H54 (cell line): ENCODE results near the gene TSPAN1.

Experiments used
- DNase-seq: peaks from one replicate; pipeline ENCODE4 v3.0.0; 2011; ENCODE audit warnings: low spot score, mixed read lengths; ENCODE audit not compliant: insufficient read length
- FAIRE-seq: peaks from 3 replicates; lab custom pipeline; 2011; peaks lifted over from hg19 to GRCh38; lab: Jason Lieb, UNC
- POLR2A ChIP-seq: IDR thresholded peaks from 2 replicates; pipeline ENCODE4 v1.6.1; 2011; ENCODE audit warnings: low read depth, mild to moderate bottlenecking, low read length

The TSPAN1 gene

GRCh38 chr1:46148318-46148717, 26.6 kb upstream of the TSPAN1 start:
- FAIRE-seq (no peak), DNase-seq (no peak)
- TF ChIP-seq POLR2A = no peak

GRCh38 chr1:46150085-46150484, 24.8 kb upstream of the TSPAN1 start:
- no peak for DNase-seq
- no peak for TF ChIP-seq POLR2A
- no peak for FAIRE-seq

- no peak for TF ChIP-seq POLR2A
- FAIRE-seq (no peak), DNase-seq (no peak)
These were observed 22.9 kb upstream of the TSPAN1 start for GRCh38 chr1:46152016-46152415.

GRCh38 chr1:46153228-46153627, 21.7 kb upstream of the TSPAN1 start:
- DNase-seq = no peak
- no peak for FAIRE-seq
- no peak for TF ChIP-seq POLR2A

- TF ChIP-seq POLR2A = no peak
- no peak for DNase-seq
- no peak for FAIRE-seq
These were observed 21.2 kb upstream of the TSPAN1 start for GRCh38 chr1:46153732-46154131.

- TF ChIP-seq POLR2A = no peak
- no peak for DNase-seq
- no peak for FAIRE-seq
These were observed 17.0 kb upstream of the TSPAN1 start for GRCh38 chr1:46157916-46158311.

GRCh38 chr1:46158312-46159281, 16.3 kb upstream of the TSPAN1 start:
- DNase-seq = no peak
- no peak for TF ChIP-seq POLR2A
- no peak for FAIRE-seq

- FAIRE-seq (no peak), DNase-seq (no peak)
- TF ChIP-seq POLR2A = no peak
These were observed 15.4 kb upstream of the TSPAN1 start for GRCh38 chr1:46159516-46159915.

GRCh38 chr1:46160212-46160611, 14.7 kb upstream of the TSPAN1 start:
- no peak for DNase-seq
- FAIRE-seq = no peak
- TF ChIP-seq POLR2A = no peak

- DNase-seq (no peak), FAIRE-seq (no peak)
- TF ChIP-seq POLR2A = no peak
These were observed 8.1 kb upstream of the TSPAN1 start for GRCh38 chr1:46166521-46167462.

GRCh38 chr1:46168477-46168876, 6.4 kb upstream of the TSPAN1 start:
- no peak for TF ChIP-seq POLR2A
- DNase-seq = no peak
- no peak for FAIRE-seq

GRCh38 chr1:46169811-46170454, 5.0 kb upstream of the TSPAN1 start:
- no peak for DNase-seq
- FAIRE-seq = no peak
- TF ChIP-seq POLR2A = no peak

GRCh38 chr1:46171351-46171750, 3.5 kb upstream of the TSPAN1 start:
- no peak for DNase-seq
- no peak for TF ChIP-seq POLR2A
- FAIRE-seq = no peak
